ENCODE data around the gene TRIM28. TPM values are rescaled to one million over a fixed set of nuclear protein-coding genes. Genes with fewer than 3 reads are reported as not detected.

TRIM28 gene
- total and polyA plus RNA-seq, 9 of the 15 experiments (the other 6 are each of a cell fraction or from before 2014, with no cell fraction given): 12.1 to 797 (median 490) TPM

GRCh38 chr19:58569943-58570670, 26.2 kb downstream of the TRIM28 start:
- FAIRE-seq: no peak
- intact Hi-C loops (cut with micrococcal nuclease) (no loop called here), in situ Hi-C loops (cut with MboI) (no loop called here)
- Histone ChIP-seq H3K4me3 (no peak overlapping the region), H3K27me3 (ENCODE audit: control insufficient read depth in 2 of 2, insufficient read depth in 2 of 2, low read length in 2 of 2) (no peaks in the 10 kb centered on the region), H3K79me2 (ENCODE audit: control insufficient read depth, insufficient read depth, low read length) (peaks cover 13% of the 10 kb centered on the region), H3K9me1 (ENCODE audit: control insufficient read depth, insufficient read depth, low read length) (no peaks in the 10 kb centered on the region), H3K36me3 (ENCODE audit: control insufficient read depth, insufficient read depth, low read length) (peaks cover 42% of the 10 kb centered on the region; the same call in 2 of the 3 replicates), H3K9me3 (replicated peaks; ENCODE audit: control insufficient read depth, insufficient read depth, low read depth, low read length) (no peaks in the 10 kb centered on the region), H4K20me1 (replicated peaks; ENCODE audit: control insufficient read depth, insufficient read depth, low read length) (no peaks in the 10 kb centered on the region), H2AFZ (ENCODE audit: low read depth, low read length) (no peak overlapping the region), H3K4me2 (ENCODE audit: insufficient read depth, low read length) (no peak overlapping the region), H3K4me1 (replicated peaks in 1 of 2; ENCODE audit: control insufficient read depth in 2 of 2, insufficient read depth in 2 of 2, low read length in 2 of 2) (peaks cover 25% of the 10 kb centered on the region in 2 experiments; a peak in 4 of 5 replicates), H3K9ac (ENCODE audit: insufficient read depth in 1 of 2, low read depth in 2 of 2, low read length in 2 of 2) (peak overlapping the region in 1 of 2 experiments; percentile 38; a peak in 1 of 4 replicates), H3K27ac (ENCODE audit: extremely low read depth, low read depth, low read length) (no peak overlapping the region)
- no peak for TF ChIP-seq STAT5A (IDR thresholded peaks at IDR 0.05; ENCODE audit: borderline replicate concordance, low read length)
- no peak for DNase-seq (ENCODE audit: extremely low read depth in 1 of 4, low spot score in 3 of 4)
- 82% methylated on average over 8 of the region's 8 CpGs for WGBS (ENCODE audit: insufficient coverage, low coverage, missing lambda C conversion rate)
- no TSS peak for BruUV-seq (replicated peaks)
- ChIA-PET CTCF (ENCODE audit: low intra/inter-chr PET ratio) (no interaction called here), POLR2A (interaction anchor here (2.8 kb wide), 1 partner anchor 10 kb away, joined by 14 read pairs; no protein-coding TSS in a partner anchor)
- ATAC-seq: no peak

GRCh38 chr19:58570770-58571574, 27.1 kb downstream of the TRIM28 start:
- ChIA-PET POLR2A (interaction anchor here (0.7 to 2.9 kb wide), 3 partner anchors 7 to 16 kb away, joined by 3 to 24 read pairs (median 4); partner anchors contain the start of gene CHMP2A), CTCF (ENCODE audit: low intra/inter-chr PET ratio) (no interaction called here)
- intact Hi-C loops (cut with micrococcal nuclease): no loop called here
- H3K4me3 ChIP-seq: no peak overlapping the region
- peaks cover 42% of the 10 kb centered on the region; the same call in 2 of the 3 replicates for H3K36me3 ChIP-seq (ENCODE audit: control insufficient read depth, insufficient read depth, low read length)
- no peak overlapping the region; the same call in 2 of the 3 replicates for H3K27ac ChIP-seq (ENCODE audit: extremely low read depth, low read depth, low read length)
- no peak for ATAC-seq
- DNase-seq (ENCODE audit: extremely low read depth in 1 of 4, low spot score in 3 of 4): no peak
- no peaks in the 10 kb centered on the region for H3K9me1 ChIP-seq (ENCODE audit: control insufficient read depth, insufficient read depth, low read length)
- no peak overlapping the region for H2AFZ ChIP-seq (ENCODE audit: low read depth, low read length)
- peaks cover 17% of the 10 kb centered on the region for H3K79me2 ChIP-seq (ENCODE audit: control insufficient read depth, insufficient read depth, low read length)
- no peaks in the 10 kb centered on the region for H4K20me1 ChIP-seq (replicated peaks; ENCODE audit: control insufficient read depth, insufficient read depth, low read length)
- no peak for FAIRE-seq
- H3K27me3 ChIP-seq (ENCODE audit: control insufficient read depth in 2 of 2, insufficient read depth in 2 of 2, low read length in 2 of 2): no peaks in the 10 kb centered on the region
- WGBS (ENCODE audit: insufficient coverage, low coverage, missing lambda C conversion rate): 86% methylated on average over 19 of the region's 25 CpGs
- peak; percentile 66 for TF ChIP-seq POLR2G (IDR thresholded peaks at IDR 0.05; ENCODE audit: low read depth, low read length)
- no peak for TF ChIP-seq PCBP1 (IDR thresholded peaks at IDR 0.05; ENCODE audit: low read depth, low read length, poor library complexity, severe bottlenecking)
- TF ChIP-seq NCOR1 (IDR thresholded peaks at IDR 0.05): no peak
- TF ChIP-seq MBD1 (CRISPR knock-in tag; IDR thresholded peaks at IDR 0.05): no peak
- no peak for TF ChIP-seq HES1 (IDR thresholded peaks at IDR 0.05; ENCODE audit: low read depth)
- no peak for TF ChIP-seq MCM3 (IDR thresholded peaks at IDR 0.05)
- TF ChIP-seq ZFPM2 (CRISPR knock-in tag; IDR thresholded peaks at IDR 0.05): no peak
- TF ChIP-seq MAFG (tag; conservative IDR thresholded peaks at IDR 0.05): no peak
- peak; percentile 49 for TF ChIP-seq RBFOX2 (IDR thresholded peaks at IDR 0.05; ENCODE audit: low read depth, low read length)
- H3K9me3 ChIP-seq (replicated peaks; ENCODE audit: control insufficient read depth, insufficient read depth, low read depth, low read length): no peaks in the 10 kb centered on the region
- no TSS peak for BruUV-seq (replicated peaks)
- in situ Hi-C loops (cut with MboI): no loop called here
- H3K4me1 ChIP-seq (replicated peaks in 1 of 2; ENCODE audit: control insufficient read depth in 2 of 2, insufficient read depth in 2 of 2, low read length in 2 of 2): peaks cover 25 to 33% of the 10 kb centered on the region in 2 experiments; a peak in 4 of 5 replicates
- no peak overlapping the region; a peak in 1 of 4 replicates for H3K9ac ChIP-seq (ENCODE audit: insufficient read depth in 1 of 2, low read depth in 2 of 2, low read length in 2 of 2)
- no peak overlapping the region for H3K4me2 ChIP-seq (ENCODE audit: insufficient read depth, low read length)

Data from K562 (cell line).